Lower leg skin (tissue), 4 donors: ENCODE data around the gene ATP6V0A1. TPM values are rescaled to one million over a fixed set of nuclear protein-coding genes. Genes with fewer than 3 reads are reported as not detected.

Experiments
- DNase-seq, 2 donors: peaks; one replicate each; pipeline ENCODE4 v3.0.0-alpha.2; 2019; ENCODE audit warnings: low spot score in 2 of 2
- H3K4me3 ChIP-seq: fragments of 200-600 bp; sonication (generic); 2 replicates; pipeline ENCODE4 v1.5.1; 2017; ENCODE audit warnings: mild to moderate bottlenecking, low read depth; ENCODE audit not compliant: poor library complexity, severe bottlenecking
- POLR2A ChIP-seq, 2 donors: fragments of 450-650 bp; IDR thresholded peaks; one replicate each; pipeline ENCODE4 v1.6.1; 2016 to 2017; ENCODE audit warnings: antibody characterized with exemption in 2 of 2, mild to moderate bottlenecking in 1 of 2, moderate library complexity in 1 of 2
- WGBS, 2 donors: methylation state at CpG; one replicate each; pipeline ENCODE4 v1.1.5; 2018; 5-methylcytosine and 5-hydroxymethylcytosine counted together
- intact Hi-C: fragments of 100-400 bp; cut with DNase I; formaldehyde crosslinking; loops from one replicate; pipeline ENCODE4 v1.15.0; 2023; ENCODE audit warnings: low total_unique reads
- total RNA-seq, 4 donors: library from RNA; depleted of rRNA; stranded (reverse); fragments of >200 nt; gene quantifications; one replicate each; pipeline ENCODE4 v1.1.0, GENCODE V29; 2016
- TF ChIP-seq, protein P1 (sequence below), 3 donors: fragments of 450-650 bp; IDR thresholded peaks; one replicate each; pipeline ENCODE4 v1.5.1; 2016; ENCODE audit warnings: antibody characterized with exemption in 3 of 3, mild to moderate bottlenecking in 3 of 3, moderate library complexity in 2 of 3

The ATP6V0A1 gene
- total RNA-seq, 4 donors from 2014 or later, result 87.6 to 95.3 (median 91.3) TPM

DNA sequence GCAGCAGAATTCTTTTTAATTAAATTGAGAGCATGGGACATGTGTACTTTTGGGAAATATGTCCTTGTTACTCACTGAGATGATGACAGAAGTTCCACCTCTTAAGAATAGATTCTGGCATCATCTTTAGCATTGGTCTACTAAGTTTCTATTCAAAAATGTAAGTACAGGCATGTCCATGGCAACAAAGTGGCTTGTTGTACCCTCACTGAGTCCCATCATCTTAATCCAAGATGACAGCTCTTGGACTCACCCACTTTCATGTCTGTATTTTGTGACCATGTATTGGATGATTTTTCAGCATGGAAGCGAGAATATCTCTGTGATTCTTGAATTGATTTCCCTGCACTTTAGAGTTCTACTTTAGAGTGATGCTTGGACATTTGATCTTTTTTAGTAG lies 44.2 kb downstream of the ATP6V0A1 start:
- no peak for DNase-seq
- intact Hi-C loops, result no loop called here
- 91 to 93% methylated on average over 1 of the region's 1 CpG for WGBS, 2 donors
- no peak overlapping the region for H3K4me3 ChIP-seq
- TF ChIP-seq, protein P1, sequence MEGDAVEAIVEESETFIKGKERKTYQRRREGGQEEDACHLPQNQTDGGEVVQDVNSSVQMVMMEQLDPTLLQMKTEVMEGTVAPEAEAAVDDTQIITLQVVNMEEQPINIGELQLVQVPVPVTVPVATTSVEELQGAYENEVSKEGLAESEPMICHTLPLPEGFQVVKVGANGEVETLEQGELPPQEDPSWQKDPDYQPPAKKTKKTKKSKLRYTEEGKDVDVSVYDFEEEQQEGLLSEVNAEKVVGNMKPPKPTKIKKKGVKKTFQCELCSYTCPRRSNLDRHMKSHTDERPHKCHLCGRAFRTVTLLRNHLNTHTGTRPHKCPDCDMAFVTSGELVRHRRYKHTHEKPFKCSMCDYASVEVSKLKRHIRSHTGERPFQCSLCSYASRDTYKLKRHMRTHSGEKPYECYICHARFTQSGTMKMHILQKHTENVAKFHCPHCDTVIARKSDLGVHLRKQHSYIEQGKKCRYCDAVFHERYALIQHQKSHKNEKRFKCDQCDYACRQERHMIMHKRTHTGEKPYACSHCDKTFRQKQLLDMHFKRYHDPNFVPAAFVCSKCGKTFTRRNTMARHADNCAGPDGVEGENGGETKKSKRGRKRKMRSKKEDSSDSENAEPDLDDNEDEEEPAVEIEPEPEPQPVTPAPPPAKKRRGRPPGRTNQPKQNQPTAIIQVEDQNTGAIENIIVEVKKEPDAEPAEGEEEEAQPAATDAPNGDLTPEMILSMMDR (IDR thresholded peaks at IDR 0.05), result no peak
- no peak for TF ChIP-seq POLR2A (IDR thresholded peaks at IDR 0.05)

- no peak for DNase-seq
- intact Hi-C loops, result no loop called here
- no peak overlapping the region for H3K4me3 ChIP-seq
- no peak for TF ChIP-seq POLR2A (IDR thresholded peaks at IDR 0.05)
- TF ChIP-seq, protein P1 (IDR thresholded peaks at IDR 0.05), result no peak
- WGBS, 2 donors, result 90 to 94% methylated on average over 4 of the region's 4 CpGs
Measured at GRCh38 chr17:42507671-42508070, 49.0 kb downstream of the ATP6V0A1 start.

GRCh38 chr17:42508426-42509165 lies 49.9 kb downstream of the ATP6V0A1 start:
- WGBS, 2 donors, result 71 to 73% methylated on average over 12 of the region's 12 CpGs
- no peak overlapping the region for H3K4me3 ChIP-seq
- TF ChIP-seq, protein P1 (IDR thresholded peaks at IDR 0.05), result no peak
- TF ChIP-seq POLR2A (IDR thresholded peaks at IDR 0.05), result no peak
- intact Hi-C loops, result no loop called here
- no peak for DNase-seq

GRCh38 chr17:42509409-42509808 lies 50.7 kb downstream of the ATP6V0A1 start:
- intact Hi-C loops, result no loop called here
- no peak for DNase-seq
- TF ChIP-seq, protein P1 (IDR thresholded peaks at IDR 0.05), result no peak
- no peak for TF ChIP-seq POLR2A (IDR thresholded peaks at IDR 0.05)
- H3K4me3 ChIP-seq, result no peak overlapping the region
- WGBS, 2 donors, result 50 to 62% methylated on average over 5 of the region's 5 CpGs

- no peak overlapping the region for H3K4me3 ChIP-seq
- DNase-seq, result no peak
- 78 to 95% methylated on average over 2 of the region's 2 CpGs for WGBS, 2 donors
- intact Hi-C loops, result loop anchor here (10.0 kb wide), 1 partner anchor 45 kb away; no protein-coding TSS in a partner anchor
- TF ChIP-seq, protein P1 (IDR thresholded peaks at IDR 0.05), result no peak
- no peak for TF ChIP-seq POLR2A (IDR thresholded peaks at IDR 0.05)
Measured at GRCh38 chr17:42509841-42510240, 51.2 kb downstream of the ATP6V0A1 start.
